Ovary (tissue), 3 donors: ENCODE results near the gene DNAH11.

Experiments
- CTCF ChIP-seq, 3 donors: fragments of 450-650 bp in 2 of 3; fragments of 200-600 bp in 1 of 3; IDR thresholded peaks; one replicate each; pipeline versions ENCODE4 v1.5.1 to v1.8.0; 2016 to 2022; ENCODE audit warnings: antibody characterized with exemption in 3 of 3, mild to moderate bottlenecking in 1 of 3
- POLR2A ChIP-seq: fragments of 450-650 bp; IDR thresholded peaks from one replicate; pipeline ENCODE4 v1.6.1; 2017; ENCODE audit warnings: antibody characterized with exemption, mild to moderate bottlenecking, moderate library complexity
- donor health status: DM: no; HTN: no; CAD: no.

GRCh38 chr7:21707566-21707965 is 164.7 kb downstream of the DNAH11 start:
- TF ChIP-seq CTCF (IDR thresholded peaks at IDR 0.05), result no peak
- TF ChIP-seq POLR2A, result no peak
